ENCODE data around the gene BICRA. TPM values are rescaled to one million over a fixed set of nuclear protein-coding genes. Genes with fewer than 3 reads are reported as not detected.
A peak's percentile ranks its signal among the peaks of the same experiment; 100 is the strongest.
"Not testable (repeated sequence)": the region's sequence is repeated elsewhere in the genome, so short reads cannot be mapped to it uniquely, and the experiment has no call there.

The BICRA gene
- total RNA-seq, 1 experiment from 2014 or later, result 29.3 TPM

DNA sequence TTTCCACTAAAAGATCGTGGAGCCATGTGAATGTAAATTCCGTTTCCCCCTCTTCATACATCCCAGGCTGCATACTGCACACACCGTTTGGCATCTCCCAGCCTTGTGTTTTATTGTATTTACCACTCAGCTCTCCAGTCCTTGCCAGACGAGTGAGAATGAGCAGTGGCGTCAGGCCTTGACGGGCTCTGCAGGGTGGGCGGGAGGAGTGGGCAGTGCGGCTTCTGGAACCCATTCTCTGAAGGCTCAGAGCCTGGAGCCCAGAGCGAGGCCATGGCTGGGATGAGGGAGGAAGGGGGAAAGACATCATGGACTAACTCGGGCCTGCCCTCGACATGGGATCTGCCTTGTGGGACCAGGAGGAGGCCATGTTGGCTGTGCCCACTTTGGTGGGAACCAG lies 25.1 kb downstream of the BICRA start:
- no peak overlapping the region for H3K27ac ChIP-seq (ENCODE audit: insufficient read length, low read depth, low read length)
- TF ChIP-seq CTCF (conservative IDR thresholded peaks at IDR 0.05), result no peak
- no peak overlapping the region for H4K91ac ChIP-seq (ENCODE audit: insufficient read length, low read depth, low read length)
- H3K4ac ChIP-seq (ENCODE audit: low read depth, low read length), result no peak overlapping the region
- no peaks in the 10 kb centered on the region for H3K27me3 ChIP-seq (ENCODE audit: insufficient read depth, low read length)
- no peak overlapping the region for H3K18ac ChIP-seq (ENCODE audit: insufficient read length, low read depth, low read length)
- H3T11ph ChIP-seq (ENCODE audit: low read length), result no peak overlapping the region
- H2BK5ac ChIP-seq (ENCODE audit: insufficient read length, low read length), result no peak overlapping the region
- H4K5ac ChIP-seq (ENCODE audit: insufficient read length, low read depth, low read length), result no peak overlapping the region
- Mint-ChIP-seq H3K36me3 (ENCODE audit: insufficient read depth in 1 of 3, low read depth in 3 of 3) (peaks cover 4 to 27% (median 15%) of the 10 kb centered on the region in 3 experiments; a peak in 6 of 7 replicates), H3K27ac (peak overlapping the region; percentile 19 to 75 (median 57); a peak in 5 of 7 replicates), H3K9me3 (peaks cover 0 to 1% of the 10 kb centered on the region in 2 experiments; a peak in 2 of 5 replicates), H3K27me3 (ENCODE audit: low read depth) (no peaks in the 10 kb centered on the region), H3K4me1 (peaks cover 23 to 28% of the 10 kb centered on the region in 2 experiments), H3K4me3 (no peak overlapping the region)
- no peak for DNase-seq
- no peak overlapping the region for H2AFZ ChIP-seq (ENCODE audit: low read length)
- H2BK12ac ChIP-seq (ENCODE audit: insufficient read length, low read depth, low read length), result no peak overlapping the region
- no peaks in the 10 kb centered on the region for H4K20me1 ChIP-seq (ENCODE audit: control insufficient read depth, insufficient read depth, insufficient read length)
- no peak overlapping the region for H3K23ac ChIP-seq (ENCODE audit: insufficient read length, low read depth, low read length)
- WGBS (ENCODE audit: extremely low coverage, insufficient read length, low lambda C conversion rate), result no CpG with 5 or more reads among the region's 11 CpGs
- H2BK15ac ChIP-seq (ENCODE audit: low read depth, low read length), result no peak overlapping the region
- no peak overlapping the region for H3K14ac ChIP-seq (ENCODE audit: insufficient read depth, low read length)
- H3K9ac ChIP-seq (ENCODE audit: extremely low read depth, insufficient read length, low read length), result no peak overlapping the region
- H3K56ac ChIP-seq (ENCODE audit: insufficient read length, low read depth, low read length), result no peak overlapping the region
- H3K4me1 ChIP-seq (ENCODE audit: insufficient read depth, low read length), result no peaks in the 10 kb centered on the region
- no peak overlapping the region for H2AK5ac ChIP-seq (ENCODE audit: insufficient read length, low read length)
- H2BK20ac ChIP-seq (ENCODE audit: low read depth, low read length, poor library complexity, severe bottlenecking), result no peak overlapping the region
- no peak overlapping the region for H4K8ac ChIP-seq (replicated peaks; ENCODE audit: insufficient read length, low read depth, low read length)
- no peak overlapping the region for H3K4me2 ChIP-seq (ENCODE audit: insufficient read depth, insufficient read length, low read length)
- peaks cover 22% of the 10 kb centered on the region; the same call in 1 of the 2 replicates for H3K79me2 ChIP-seq (ENCODE audit: insufficient read depth, low read length)
- no peaks in the 10 kb centered on the region for H3K9me3 ChIP-seq (ENCODE audit: control insufficient read depth, low read depth, low read length)
- H2BK120ac ChIP-seq (ENCODE audit: low read depth, low read length, poor library complexity, severe bottlenecking), result no peak overlapping the region
- no peaks in the 10 kb centered on the region for H3K23me2 ChIP-seq (ENCODE audit: insufficient read length, low read depth, low read length, poor library complexity, severe bottlenecking)
- peaks cover 15% of the 10 kb centered on the region for H3K79me1 ChIP-seq (ENCODE audit: insufficient read depth, low read depth, low read length, poor library complexity, severe bottlenecking)

DNA sequence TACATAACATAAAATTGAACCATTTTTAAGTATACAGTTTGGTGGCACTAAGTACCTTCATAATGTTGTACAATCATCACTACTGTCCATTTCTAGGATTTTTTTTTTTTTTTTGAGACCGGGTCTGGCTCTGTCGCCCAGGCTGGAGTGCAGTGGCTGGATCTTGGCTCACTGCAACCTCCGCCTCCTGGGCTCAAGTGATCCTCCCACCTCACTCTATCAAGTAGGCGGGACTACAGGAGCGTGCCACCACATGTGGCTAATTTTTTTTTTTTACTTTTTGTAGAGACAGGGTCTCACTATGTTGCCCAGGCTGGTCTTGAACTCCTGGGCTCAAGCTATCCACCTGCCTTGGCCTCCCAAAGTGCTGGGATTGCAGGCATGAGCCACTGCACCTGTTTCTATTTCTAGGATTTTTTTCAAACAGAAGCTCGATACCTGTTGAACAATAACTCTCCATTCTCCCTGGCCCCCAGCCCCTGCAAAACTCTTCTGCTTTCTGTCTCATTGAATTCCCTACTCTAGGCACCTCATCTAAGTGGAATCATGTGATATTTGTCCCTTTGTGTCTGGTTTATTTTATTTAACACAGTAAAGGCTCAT lies 26.3 kb downstream of the BICRA start:
- not testable (repeated sequence) for H3K27ac ChIP-seq (ENCODE audit: insufficient read length, low read depth, low read length); H4K20me1 ChIP-seq (ENCODE audit: control insufficient read depth, insufficient read depth, insufficient read length); H2BK20ac ChIP-seq (ENCODE audit: low read depth, low read length, poor library complexity, severe bottlenecking); H3K18ac ChIP-seq (ENCODE audit: insufficient read length, low read depth, low read length); H3K9ac ChIP-seq (ENCODE audit: extremely low read depth, insufficient read length, low read length); DNase-seq; H3K23me2 ChIP-seq (ENCODE audit: insufficient read length, low read depth, low read length, poor library complexity, severe bottlenecking); H3K27me3 ChIP-seq (ENCODE audit: insufficient read depth, low read length); H3K23ac ChIP-seq (ENCODE audit: insufficient read length, low read depth, low read length); H2BK12ac ChIP-seq (ENCODE audit: insufficient read length, low read depth, low read length); H3K4me2 ChIP-seq (ENCODE audit: insufficient read depth, insufficient read length, low read length); H3K27me3 Mint-ChIP-seq (ENCODE audit: low read depth); H2AFZ ChIP-seq (ENCODE audit: low read length); H3K4ac ChIP-seq (ENCODE audit: low read depth, low read length); H4K91ac ChIP-seq (ENCODE audit: insufficient read length, low read depth, low read length); H2BK120ac ChIP-seq (ENCODE audit: low read depth, low read length, poor library complexity, severe bottlenecking); H3K79me1 ChIP-seq (ENCODE audit: insufficient read depth, low read depth, low read length, poor library complexity, severe bottlenecking); H2BK5ac ChIP-seq (ENCODE audit: insufficient read length, low read length); H3K27ac Mint-ChIP-seq; H3K4me1 ChIP-seq (ENCODE audit: insufficient read depth, low read length); H2BK15ac ChIP-seq (ENCODE audit: low read depth, low read length); H3T11ph ChIP-seq (ENCODE audit: low read length); H3K4me3 Mint-ChIP-seq; H2AK5ac ChIP-seq (ENCODE audit: insufficient read length, low read length); H3K9me3 Mint-ChIP-seq; H4K5ac ChIP-seq (ENCODE audit: insufficient read length, low read depth, low read length); H4K8ac ChIP-seq (replicated peaks; ENCODE audit: insufficient read length, low read depth, low read length); H3K9me3 ChIP-seq (ENCODE audit: control insufficient read depth, low read depth, low read length); H3K14ac ChIP-seq (ENCODE audit: insufficient read depth, low read length); H3K56ac ChIP-seq (ENCODE audit: insufficient read length, low read depth, low read length)
- peaks cover 22% of the 10 kb centered on the region; the same call in 1 of the 2 replicates for H3K79me2 ChIP-seq (ENCODE audit: insufficient read depth, low read length)
- Mint-ChIP-seq H3K4me1 (peaks cover 23 to 28% of the 10 kb centered on the region in 2 experiments), H3K36me3 (ENCODE audit: insufficient read depth in 1 of 3, low read depth in 3 of 3) (peaks cover 2 to 20% (median 11%) of the 10 kb centered on the region in 3 experiments; a peak in 5 of 7 replicates)
- WGBS (ENCODE audit: extremely low coverage, insufficient read length, low lambda C conversion rate), result no CpG with 5 or more reads among the region's 6 CpGs

All from H9 (cell line).